KOPT-K1 (cell line): ENCODE measurements around the gene TTLL11.

Experiments used
- H3K27ac ChIP-seq: fragments of 200-600 bp; sonication (generic); 2 replicates; pipeline ENCODE4 v1.5.1; 2016; ENCODE audit warnings: antibody characterized with exemption, mild to moderate bottlenecking, low read depth, low read length; ENCODE audit not compliant: poor library complexity, severe bottlenecking
- H3K36me3 ChIP-seq: fragments of 200-600 bp; sonication (generic); 2 replicates; pipeline ENCODE4 v1.5.1; 2017; ENCODE audit warnings: antibody characterized with exemption, mild to moderate bottlenecking, low read length, moderate library complexity; ENCODE audit not compliant: insufficient read depth
- H3K9me3 ChIP-seq: fragments of 200-600 bp; sonication (generic); 2 replicates; pipeline ENCODE4 v1.5.1; 2017; ENCODE audit warnings: antibody characterized with exemption, low read length, mild to moderate bottlenecking; ENCODE audit not compliant: insufficient read depth, poor library complexity, severe bottlenecking

Gene TTLL11

DNA sequence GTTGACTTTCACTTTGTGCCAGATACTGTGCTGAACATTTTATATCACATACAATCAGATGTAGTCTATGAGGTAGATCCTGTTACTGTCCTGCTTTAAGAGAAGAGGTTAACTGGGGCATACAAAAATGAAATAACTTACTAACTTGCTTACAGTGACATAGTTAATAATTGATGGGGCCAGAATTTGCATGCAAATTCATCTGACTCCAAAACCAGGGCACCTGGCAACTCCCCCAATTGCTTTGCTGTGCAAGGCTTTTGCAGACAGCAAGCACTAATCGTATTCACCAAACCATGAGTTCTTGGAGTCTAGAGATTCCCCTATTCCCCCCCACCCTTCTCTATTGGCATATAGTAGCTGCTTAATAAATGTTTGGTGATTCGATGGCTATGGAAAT lies 155.9 kb downstream of the TTLL11 start:
- H3K9me3 ChIP-seq: no peaks in the 10 kb centered on the region
- H3K36me3 ChIP-seq: no peaks in the 10 kb centered on the region
- H3K27ac ChIP-seq: no peak overlapping the region

DNA sequence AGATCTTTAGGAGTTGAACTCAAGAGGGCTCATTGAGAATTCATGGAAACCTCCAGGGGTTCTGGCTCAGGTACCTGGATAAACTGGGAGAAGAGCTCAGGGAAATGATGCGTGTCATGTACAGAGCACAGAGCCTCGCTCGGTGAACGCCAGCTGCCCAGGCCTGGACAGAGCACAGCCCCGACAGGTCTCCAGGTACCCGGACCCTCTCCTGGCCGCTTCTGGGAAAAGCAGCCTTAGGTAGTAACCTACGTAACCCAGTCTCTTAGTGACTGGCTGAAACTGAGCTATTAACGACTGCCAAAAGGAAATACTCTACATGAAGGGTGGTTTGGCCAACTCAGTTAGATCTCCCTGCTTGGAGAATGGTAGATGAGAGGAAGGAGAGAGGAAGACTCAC lies 157.4 kb downstream of the TTLL11 start:
- Histone ChIP-seq H3K27ac (no peak overlapping the region), H3K36me3 (no peaks in the 10 kb centered on the region), H3K9me3 (no peaks in the 10 kb centered on the region)

DNA sequence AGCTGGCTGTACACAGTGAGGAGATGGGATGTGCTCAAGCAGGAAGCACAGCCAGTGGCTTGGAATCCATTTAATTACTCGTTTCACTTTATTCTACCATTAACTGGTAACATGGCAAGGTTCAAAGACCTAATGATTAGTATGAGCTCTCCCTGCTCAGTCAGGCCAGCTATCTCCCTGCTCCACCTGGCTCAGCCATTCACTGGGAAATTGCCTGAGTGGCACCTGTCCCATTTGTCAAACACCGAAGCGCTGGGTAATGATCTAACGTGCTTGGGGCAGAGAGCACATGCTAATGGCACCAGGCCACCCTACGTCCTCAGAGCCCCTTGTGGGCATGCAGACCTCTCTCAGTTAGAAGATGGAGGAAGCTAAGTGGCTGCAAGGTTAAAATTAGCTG lies 162.2 kb downstream of the TTLL11 start:
- Histone ChIP-seq H3K36me3 (no peaks in the 10 kb centered on the region), H3K27ac (no peak overlapping the region), H3K9me3 (no peaks in the 10 kb centered on the region)

DNA sequence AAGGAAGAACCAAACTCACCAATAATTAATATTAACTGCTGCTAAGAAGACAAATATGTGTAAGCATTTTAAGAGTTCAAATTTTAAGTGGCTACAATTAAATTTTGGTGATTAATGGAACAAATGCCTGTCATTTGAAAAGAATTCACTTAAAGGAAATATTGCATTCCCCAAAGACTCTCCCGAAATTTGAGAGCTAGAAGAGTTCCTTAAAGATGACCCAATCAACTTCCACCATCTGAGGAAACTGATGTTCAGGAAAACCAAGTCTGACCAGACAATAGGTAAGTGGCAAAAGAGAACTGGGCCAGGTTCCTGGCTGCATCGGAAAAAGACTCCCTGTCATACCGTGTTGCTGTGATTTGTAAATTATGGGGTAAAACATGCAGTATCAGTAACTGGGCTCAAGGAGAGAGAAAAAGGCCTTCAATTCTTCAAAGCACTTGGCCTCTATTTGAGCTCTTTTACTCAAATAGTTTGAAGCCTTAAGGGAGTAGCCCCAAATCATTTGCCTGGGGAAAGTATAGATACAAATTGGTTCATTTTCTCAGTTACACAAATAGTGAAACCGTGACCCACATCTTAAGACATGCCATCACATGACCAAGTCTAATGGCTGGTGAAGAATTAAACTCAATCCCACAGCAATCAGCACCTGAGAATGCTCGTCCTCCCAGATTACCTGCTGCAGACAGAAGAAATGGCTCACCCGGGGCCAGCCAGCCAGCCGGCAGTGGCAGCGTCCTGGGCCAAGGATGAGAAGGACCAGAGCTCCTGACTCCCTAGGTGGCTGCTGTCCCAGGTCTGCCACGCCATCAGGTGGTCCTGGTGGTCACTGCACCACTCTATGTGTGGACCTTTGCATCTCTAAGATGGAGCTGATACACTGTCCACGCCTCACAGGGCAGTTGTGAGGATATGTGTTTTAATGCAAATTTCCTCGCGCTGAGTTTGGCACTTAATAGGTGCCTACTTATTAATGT lies 162.9 kb downstream of the TTLL11 start:
- Histone ChIP-seq H3K36me3 (no peaks in the 10 kb centered on the region), H3K9me3 (no peaks in the 10 kb centered on the region), H3K27ac (no peak overlapping the region)

DNA sequence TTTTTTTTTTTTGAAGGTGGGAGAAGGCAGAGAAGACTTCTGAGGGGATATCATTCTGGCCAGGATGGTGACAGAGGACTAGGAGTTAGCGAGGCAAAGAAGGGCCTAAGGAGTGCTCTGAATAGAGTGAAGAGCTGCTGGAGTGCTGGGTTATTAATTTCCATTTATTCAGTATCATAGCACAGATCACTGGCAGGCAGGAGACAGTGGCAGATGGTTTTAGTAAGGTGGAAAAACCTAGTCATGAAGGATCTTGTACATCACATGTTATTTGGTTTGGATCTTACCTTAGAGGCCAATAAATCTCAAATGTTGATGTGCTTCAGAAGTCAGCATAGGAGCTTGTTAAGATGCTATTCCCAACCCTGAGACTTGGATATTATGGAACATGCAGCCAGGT lies 165.5 kb downstream of the TTLL11 start:
- Histone ChIP-seq H3K27ac (no peak overlapping the region), H3K36me3 (no peaks in the 10 kb centered on the region), H3K9me3 (no peaks in the 10 kb centered on the region)

DNA sequence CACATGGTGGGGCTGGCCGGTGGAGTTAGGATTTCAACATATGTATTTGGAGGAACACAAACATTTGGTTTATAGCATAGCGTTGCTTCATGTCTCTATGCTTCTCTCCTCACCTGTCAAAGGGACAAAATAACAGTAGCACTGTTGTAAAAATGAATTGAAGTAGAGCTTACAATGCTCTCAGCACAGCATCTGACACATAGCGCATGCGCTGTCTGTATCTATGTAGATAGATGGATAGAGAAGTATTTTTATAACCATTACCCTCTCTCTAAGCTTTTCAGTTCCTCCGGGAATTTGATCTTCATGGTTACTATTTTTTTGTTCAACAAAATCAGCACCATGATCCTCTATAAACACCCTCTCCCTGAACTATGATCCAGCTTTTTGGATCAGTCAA lies 166.0 kb downstream of the TTLL11 start:
- no peak overlapping the region for H3K27ac ChIP-seq
- no peaks in the 10 kb centered on the region for H3K36me3 ChIP-seq
- no peaks in the 10 kb centered on the region for H3K9me3 ChIP-seq

DNA sequence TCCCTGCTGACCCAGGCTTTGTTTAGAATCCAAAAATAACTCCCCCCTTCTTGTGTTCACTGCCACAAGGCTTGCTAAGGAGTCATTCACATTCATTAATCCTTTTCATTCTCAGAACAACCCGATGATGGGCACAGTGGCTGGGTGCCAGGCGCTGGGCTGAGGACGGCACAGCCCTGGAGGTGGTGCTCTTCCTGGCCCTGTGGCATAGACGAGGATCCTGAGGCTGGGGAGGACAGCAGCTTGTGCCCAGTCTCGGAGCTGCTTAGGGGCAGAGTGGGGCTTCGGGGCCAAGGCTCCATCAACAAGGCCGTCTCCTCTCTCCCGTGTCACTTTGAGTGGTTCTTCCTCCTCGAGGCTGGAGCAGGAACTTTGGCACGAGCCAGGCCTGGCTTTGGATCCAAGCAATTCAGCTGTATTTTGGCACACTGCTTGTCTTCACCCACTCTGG lies 166.7 kb downstream of the TTLL11 start:
- no peaks in the 10 kb centered on the region for H3K36me3 ChIP-seq
- no peak overlapping the region for H3K27ac ChIP-seq

DNA sequence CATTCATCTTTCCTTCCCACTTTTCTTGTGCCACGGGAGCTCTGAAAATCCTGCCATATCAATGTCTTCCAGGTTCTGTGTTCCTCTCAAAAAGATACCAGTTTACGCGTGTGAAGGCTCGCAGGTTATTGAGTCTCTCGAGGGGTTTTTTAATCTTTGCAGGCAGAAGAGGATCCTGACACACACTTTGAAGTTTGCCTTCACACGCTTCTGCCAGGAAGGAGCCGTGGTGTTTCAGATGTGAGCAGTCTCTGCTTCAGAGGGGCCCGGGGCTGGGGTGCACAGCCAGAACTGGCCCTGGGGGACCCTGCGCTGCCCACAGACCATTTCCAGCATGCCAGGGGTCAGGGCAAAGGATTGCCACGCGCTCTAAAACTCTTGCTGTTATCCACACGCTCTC lies 167.2 kb downstream of the TTLL11 start:
- Histone ChIP-seq H3K36me3 (no peaks in the 10 kb centered on the region), H3K27ac (no peak overlapping the region), H3K9me3 (no peaks in the 10 kb centered on the region)

More for the DNA sequence above, 166.7 kb downstream of the TTLL11 start:
- no peaks in the 10 kb centered on the region for H3K9me3 ChIP-seq

DNA sequence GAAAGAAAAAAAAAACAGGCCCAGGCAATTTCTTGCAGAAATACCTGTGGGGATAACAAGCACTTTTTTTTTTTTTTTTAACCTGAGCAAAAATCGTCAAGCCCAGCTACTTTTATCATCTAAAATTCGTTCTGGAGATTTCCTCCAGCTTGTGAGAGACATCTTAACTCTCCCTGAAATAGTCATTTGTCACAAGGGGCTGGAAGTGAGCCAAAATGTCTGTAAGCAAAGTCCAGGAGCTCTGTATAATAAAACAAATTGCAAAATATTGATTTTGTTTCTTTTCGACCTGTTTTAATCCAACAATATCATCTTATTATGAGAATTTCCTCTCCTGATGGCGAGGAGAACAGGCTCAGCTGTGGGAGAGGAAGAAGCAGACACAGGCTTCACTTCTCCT lies 168.4 kb downstream of the TTLL11 start:
- Histone ChIP-seq H3K27ac (no peak overlapping the region), H3K9me3 (no peaks in the 10 kb centered on the region), H3K36me3 (no peaks in the 10 kb centered on the region)

DNA sequence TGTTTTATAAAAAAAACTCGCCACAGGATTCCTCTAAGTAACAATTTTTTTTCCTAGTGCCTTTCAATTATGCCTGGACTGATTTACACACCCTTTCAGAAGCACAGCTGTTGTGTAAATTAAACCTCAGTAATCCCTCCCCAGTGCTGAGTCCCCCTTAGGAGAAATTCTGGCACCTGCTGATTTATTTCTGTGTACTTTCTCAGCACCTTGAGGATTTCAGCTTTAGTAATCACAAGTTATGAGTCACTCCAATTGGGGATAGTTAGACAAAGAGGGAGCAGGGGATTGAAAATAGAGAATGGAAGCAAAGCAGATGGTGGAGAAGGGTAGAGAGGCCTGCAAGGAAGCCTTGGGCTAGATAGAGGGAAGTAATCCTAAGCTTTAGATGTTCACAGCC lies 171.7 kb downstream of the TTLL11 start:
- no peaks in the 10 kb centered on the region for H3K9me3 ChIP-seq
- no peak overlapping the region for H3K27ac ChIP-seq
- H3K36me3 ChIP-seq: no peaks in the 10 kb centered on the region

DNA sequence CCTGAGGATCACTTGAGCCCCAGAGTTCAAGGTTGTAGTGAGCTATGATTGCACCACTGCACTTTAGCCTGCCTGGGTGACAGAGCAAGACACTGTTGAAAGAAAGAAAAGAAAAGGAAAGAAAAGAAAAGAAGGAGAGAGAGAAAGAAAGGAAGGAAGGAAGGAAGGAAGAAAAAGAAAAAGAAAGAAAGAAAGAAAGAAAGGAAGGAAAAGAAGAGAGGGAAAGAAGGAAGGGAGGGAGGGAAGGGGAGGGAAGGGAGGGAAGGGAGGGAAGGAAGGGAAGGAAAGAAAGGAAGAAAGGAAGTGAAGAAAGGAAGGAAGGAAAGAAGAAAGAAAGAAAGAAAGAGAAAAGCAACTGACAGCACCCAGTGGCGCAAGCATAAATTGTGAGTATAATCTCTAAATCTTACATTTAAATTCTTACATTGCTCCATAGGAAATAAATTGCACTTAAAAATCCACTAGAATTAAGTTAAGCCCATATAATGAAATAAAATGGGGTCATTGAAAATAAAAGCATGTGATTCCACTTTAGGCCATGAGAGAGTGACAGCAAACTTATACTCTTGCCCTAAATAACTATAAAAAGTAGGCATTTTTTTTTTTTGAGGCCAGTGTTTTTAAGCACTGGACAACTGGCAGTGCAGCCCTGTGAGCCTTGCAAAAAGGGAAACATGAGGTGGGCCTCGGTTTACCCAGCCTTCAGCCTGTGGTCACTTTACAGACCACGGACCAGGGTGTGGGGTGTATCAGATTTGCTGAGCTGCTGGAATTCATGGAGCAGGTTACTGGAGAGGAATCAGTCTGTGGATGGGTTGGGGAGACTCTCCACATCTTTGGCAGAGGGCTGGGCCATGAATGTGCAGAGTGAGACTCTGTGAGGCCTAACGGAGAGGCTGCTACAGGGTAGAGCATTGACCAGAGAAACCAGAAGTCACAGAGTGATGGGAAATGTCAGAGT lies 175.5 kb downstream of the TTLL11 start:
- Histone ChIP-seq H3K27ac (no peak overlapping the region), H3K9me3 (no peaks in the 10 kb centered on the region), H3K36me3 (no peaks in the 10 kb centered on the region)

DNA sequence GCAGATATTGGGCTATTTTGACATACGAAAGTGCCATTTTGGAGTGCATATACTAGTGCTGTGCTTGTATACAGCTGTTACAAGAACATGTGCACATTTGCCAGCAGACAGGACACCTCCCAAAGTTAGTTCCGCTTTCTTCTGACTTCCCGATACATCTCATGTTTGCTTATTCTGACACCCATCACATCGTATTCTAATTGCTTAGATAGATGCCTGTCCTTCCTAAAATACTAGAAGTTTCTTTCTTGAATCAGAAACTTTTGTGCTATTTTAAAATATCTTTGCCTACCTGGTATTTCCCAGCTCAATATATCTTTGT lies 177.8 kb downstream of the TTLL11 start:
- no peaks in the 10 kb centered on the region for H3K9me3 ChIP-seq
- H3K27ac ChIP-seq: no peak overlapping the region
- no peaks in the 10 kb centered on the region for H3K36me3 ChIP-seq

DNA sequence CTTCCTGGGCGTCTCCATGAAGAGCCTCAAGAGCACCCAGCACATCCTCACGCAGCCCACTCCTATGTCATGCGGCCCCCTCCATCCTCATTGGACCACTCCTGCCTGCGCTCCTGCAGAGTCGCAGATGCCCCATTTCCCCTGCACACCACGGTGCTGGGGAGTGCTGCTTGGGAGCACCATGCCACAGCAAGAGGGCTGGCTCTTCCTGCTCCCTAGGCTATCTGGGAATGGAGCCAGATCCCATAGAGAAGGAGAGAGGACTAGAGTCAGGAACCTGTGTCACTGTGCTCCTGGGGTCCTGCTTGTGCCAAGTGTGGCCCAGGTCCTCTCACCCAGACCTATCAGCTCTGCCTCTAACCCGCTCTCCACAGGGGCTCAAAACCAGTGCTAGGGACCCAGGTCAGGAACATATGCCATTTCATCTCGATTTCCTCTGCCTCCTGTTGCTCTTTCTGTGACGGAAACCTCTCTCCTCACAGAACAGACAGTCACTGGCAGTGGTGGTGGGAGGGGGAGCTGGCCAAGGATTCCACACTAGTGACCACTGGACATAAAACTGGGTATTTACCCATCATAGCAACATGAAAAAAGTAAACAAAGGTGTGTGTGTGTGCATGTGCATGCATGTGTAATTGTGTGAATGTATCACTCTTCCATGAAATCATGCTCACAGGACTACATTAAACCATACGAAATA lies 178.4 kb downstream of the TTLL11 start:
- peaks cover under 1% of the 10 kb centered on the region for H3K9me3 ChIP-seq
- no peak overlapping the region for H3K27ac ChIP-seq
- no peaks in the 10 kb centered on the region for H3K36me3 ChIP-seq

DNA sequence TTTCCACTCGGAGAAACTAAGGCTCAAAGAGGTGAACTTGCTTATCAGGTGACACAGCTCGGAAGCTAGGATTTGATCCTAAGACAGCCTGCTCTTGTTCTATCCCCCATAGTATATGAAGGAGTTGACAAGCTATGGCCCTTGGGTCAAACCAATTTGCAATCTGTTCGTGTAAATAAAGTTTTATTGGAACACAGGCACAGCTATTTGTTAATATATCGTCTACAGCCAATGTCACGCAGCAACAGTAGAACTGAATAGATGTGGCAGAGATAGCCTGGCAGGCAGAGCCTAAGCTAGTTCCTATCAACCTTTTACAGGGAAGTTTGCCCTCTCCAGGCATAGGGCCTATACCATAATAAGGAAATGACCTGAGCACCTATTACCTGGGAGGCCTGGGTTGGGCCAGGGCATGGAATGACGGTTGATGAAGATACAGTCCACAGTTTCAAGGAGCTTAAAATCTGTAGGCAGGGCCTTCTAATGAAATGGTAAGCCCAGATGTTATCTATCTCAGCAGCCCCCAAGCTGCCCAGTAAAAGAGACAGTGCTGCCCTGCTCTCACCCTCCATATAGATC lies 179.0 kb downstream of the TTLL11 start:
- no peak overlapping the region for H3K27ac ChIP-seq
- H3K36me3 ChIP-seq: no peaks in the 10 kb centered on the region
- peaks cover 5% of the 10 kb centered on the region for H3K9me3 ChIP-seq
